ENCODE measurements around the gene DUSP12. TPM values are rescaled to one million over a fixed set of nuclear protein-coding genes. Genes with fewer than 3 reads are reported as not detected.

The DUSP12 gene
- total and polyA plus RNA-seq, 4 donors, result 15.0 to 60.1 (median 23.2) TPM

DNA sequence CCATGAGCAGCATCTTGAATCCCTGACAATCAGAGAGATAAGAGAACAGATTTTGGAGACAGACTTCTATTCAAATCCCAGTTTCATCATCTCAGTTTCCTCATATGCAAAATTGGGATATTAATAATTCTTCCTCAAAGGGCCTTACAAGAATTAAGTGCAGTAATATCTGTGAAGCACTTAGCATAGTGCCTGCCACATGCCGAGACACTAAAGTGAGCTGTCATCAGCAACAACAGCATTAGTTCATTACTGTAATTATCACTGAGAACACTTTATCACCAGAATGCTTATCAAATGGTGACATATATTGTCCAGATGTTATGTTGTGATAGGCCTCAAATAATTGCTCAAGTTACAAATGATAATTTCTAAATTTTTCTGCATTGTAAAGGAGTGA lies 29.2 kb upstream of the DUSP12 start:
- ATAC-seq (ENCODE audit: insufficient read depth, low FRiP score), result no peak
- Histone ChIP-seq H3K9ac (ENCODE audit: insufficient read depth in 1 of 2, low read length in 2 of 2) (no peak overlapping the region), H3K27me3 (ENCODE audit: control insufficient read depth in 3 of 3, insufficient read depth in 3 of 3, low read length in 2 of 3) (peaks cover 0 to 5% (median 2%) of the 10 kb centered on the region in 3 donors), H3K36me3 (ENCODE audit: control insufficient read depth in 4 of 4, insufficient read depth in 4 of 4, low read length in 4 of 4) (no peaks in the 10 kb centered on the region), H3K4me1 (ENCODE audit: control insufficient read depth in 5 of 5, insufficient read depth in 5 of 5, low read length in 5 of 5) (peaks cover 0 to 5% (median 0%) of the 10 kb centered on the region in 5 donors), H3K27ac (ENCODE audit: low read depth in 1 of 2, low read length in 1 of 2) (no peak overlapping the region), H3K4me3 (no peak overlapping the region), H3K9me3 (ENCODE audit: control insufficient read depth in 4 of 4, insufficient read depth in 3 of 4, low read length in 3 of 4) (peaks cover 0 to 2% (median 0%) of the 10 kb centered on the region in 4 donors)
- TF ChIP-seq, protein P1, sequence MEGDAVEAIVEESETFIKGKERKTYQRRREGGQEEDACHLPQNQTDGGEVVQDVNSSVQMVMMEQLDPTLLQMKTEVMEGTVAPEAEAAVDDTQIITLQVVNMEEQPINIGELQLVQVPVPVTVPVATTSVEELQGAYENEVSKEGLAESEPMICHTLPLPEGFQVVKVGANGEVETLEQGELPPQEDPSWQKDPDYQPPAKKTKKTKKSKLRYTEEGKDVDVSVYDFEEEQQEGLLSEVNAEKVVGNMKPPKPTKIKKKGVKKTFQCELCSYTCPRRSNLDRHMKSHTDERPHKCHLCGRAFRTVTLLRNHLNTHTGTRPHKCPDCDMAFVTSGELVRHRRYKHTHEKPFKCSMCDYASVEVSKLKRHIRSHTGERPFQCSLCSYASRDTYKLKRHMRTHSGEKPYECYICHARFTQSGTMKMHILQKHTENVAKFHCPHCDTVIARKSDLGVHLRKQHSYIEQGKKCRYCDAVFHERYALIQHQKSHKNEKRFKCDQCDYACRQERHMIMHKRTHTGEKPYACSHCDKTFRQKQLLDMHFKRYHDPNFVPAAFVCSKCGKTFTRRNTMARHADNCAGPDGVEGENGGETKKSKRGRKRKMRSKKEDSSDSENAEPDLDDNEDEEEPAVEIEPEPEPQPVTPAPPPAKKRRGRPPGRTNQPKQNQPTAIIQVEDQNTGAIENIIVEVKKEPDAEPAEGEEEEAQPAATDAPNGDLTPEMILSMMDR (IDR thresholded peaks at IDR 0.05; ENCODE audit: control extremely low read depth, extremely low read depth), result no peak
- WGBS, 2 donors, result 72 to 91% methylated on average over 1 of the region's 1 CpG
- DNase-seq, result no peak

DNA sequence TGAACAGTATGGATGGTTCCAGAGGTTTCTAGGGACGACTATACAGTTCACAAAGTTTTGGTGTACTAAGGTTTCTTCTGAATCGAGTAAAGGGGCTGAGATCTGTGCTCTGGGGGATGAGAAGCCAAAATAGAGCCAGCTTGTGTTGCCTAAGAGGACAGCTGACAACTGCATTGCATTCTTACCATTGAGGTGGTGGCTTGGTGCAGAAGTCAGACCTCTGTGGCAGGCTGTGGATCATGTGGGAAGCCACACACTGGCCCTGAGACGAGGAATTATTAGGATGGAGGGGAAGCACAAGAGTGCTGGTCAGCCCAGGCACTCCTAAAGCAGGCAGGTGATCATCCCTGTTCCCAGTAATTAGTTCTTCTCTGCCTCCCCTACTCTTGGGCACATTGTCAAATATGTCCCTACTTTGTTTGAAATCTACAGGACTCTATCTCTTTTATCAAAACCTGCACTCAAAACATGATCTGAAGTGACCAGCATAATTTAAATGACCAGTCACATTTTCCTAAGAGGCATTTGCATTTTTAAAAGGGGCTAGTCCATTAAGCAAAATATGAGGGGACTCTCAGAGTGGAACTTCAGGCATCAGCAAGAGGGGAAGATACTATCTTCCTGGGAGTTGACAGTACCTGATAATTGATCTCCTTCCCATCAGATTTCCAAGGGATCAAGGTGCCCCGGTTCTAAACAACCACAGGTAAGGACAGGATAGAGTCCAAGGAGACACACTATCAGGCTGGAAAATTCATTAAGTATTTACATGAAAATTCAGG lies 28.4 kb upstream of the DUSP12 start, which contains the start of gene FCRLB:
FCRLB (plus strand) TSS at position 589 of the 782 bp plus-strand sequence. CDS start 1,129 bp downstream, outside the sequence.
- peaks cover 0 to 6% (median 0%) of the 10 kb centered on the region in 5 donors for H3K4me1 ChIP-seq (ENCODE audit: control insufficient read depth in 5 of 5, insufficient read depth in 5 of 5, low read length in 5 of 5)
- TF ChIP-seq, protein P1 (IDR thresholded peaks at IDR 0.05; ENCODE audit: control extremely low read depth, extremely low read depth), result no peak

DNA sequence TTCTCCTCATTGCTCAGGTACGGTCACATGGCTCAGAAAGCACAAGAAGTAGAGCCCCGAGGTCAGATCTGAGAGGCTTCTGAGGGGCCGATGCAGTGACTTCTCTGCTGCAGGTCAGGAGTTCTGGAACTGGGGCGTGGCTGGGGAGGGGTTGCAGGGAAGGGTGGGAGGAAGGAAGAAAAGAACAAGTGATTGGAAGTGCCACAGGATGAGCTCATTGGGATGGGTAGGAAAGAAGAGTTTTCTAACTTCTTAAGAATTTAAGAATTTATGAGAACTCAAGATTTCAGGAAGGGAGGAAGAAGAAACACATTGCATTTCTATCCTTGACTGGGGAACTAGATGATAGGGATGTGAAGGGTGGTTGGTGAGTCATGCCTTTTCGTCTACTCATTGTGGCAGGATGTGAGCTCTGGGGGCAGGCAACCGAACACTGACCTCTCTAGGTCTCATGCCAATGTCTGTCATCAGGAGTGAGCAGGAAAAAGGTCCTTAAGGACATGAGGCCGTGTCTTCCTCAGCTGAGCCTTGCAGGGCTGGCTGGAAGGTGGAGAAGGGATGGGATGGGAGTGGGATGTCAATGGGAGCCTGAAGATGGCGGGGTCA lies 27.7 kb upstream of the DUSP12 start:
- DNase-seq (no peak), ATAC-seq (ENCODE audit: insufficient read depth, low FRiP score) (no peak)

More for the DNA sequence above, 28.4 kb upstream of the DUSP12 start, which contains the start of gene FCRLB:
- Histone ChIP-seq H3K27me3 (ENCODE audit: control insufficient read depth in 3 of 3, insufficient read depth in 3 of 3, low read length in 2 of 3) (peaks cover 0 to 2% (median 1%) of the 10 kb centered on the region in 3 donors), H3K9me3 (ENCODE audit: control insufficient read depth in 4 of 4, insufficient read depth in 3 of 4, low read length in 3 of 4) (peaks cover 0 to 2% (median 0%) of the 10 kb centered on the region in 4 donors), H3K4me3 (no peak within 1 kb of the TSS), H3K36me3 (ENCODE audit: control insufficient read depth in 4 of 4, insufficient read depth in 4 of 4, low read length in 4 of 4) (no peaks in the 10 kb centered on the region), H3K27ac (ENCODE audit: low read depth in 1 of 2, low read length in 1 of 2) (no peak within 1 kb of the TSS), H3K9ac (ENCODE audit: insufficient read depth in 1 of 2, low read length in 2 of 2) (no peak within 1 kb of the TSS)
- WGBS, 2 donors, result 32 to 33% methylated on average over 4 of the region's 4 CpGs
- DNase-seq, result no peak
- ATAC-seq (ENCODE audit: insufficient read depth, low FRiP score), result no peak

More for the DNA sequence above, 27.7 kb upstream of the DUSP12 start:
- H3K36me3 ChIP-seq (ENCODE audit: control insufficient read depth in 4 of 4, insufficient read depth in 4 of 4, low read length in 4 of 4), result no peaks in the 10 kb centered on the region
- H3K9ac ChIP-seq (ENCODE audit: insufficient read depth in 1 of 2, low read length in 2 of 2), result no peak overlapping the region
- TF ChIP-seq, protein P1 (IDR thresholded peaks at IDR 0.05; ENCODE audit: control extremely low read depth, extremely low read depth), result no peak
- H3K27ac ChIP-seq (ENCODE audit: low read depth in 1 of 2, low read length in 1 of 2), result no peak overlapping the region
- 54 to 55% methylated on average over 8 of the region's 8 CpGs for WGBS, 2 donors
- H3K9me3 ChIP-seq (ENCODE audit: control insufficient read depth in 4 of 4, insufficient read depth in 3 of 4, low read length in 3 of 4), result peaks cover 0 to 2% (median 0%) of the 10 kb centered on the region in 4 donors
- peaks cover 0 to 2% (median 0%) of the 10 kb centered on the region in 3 donors for H3K27me3 ChIP-seq (ENCODE audit: control insufficient read depth in 3 of 3, insufficient read depth in 3 of 3, low read length in 2 of 3)
- H3K4me3 ChIP-seq, result no peak overlapping the region
- peaks cover 0 to 9% (median 0%) of the 10 kb centered on the region in 5 donors for H3K4me1 ChIP-seq (ENCODE audit: control insufficient read depth in 5 of 5, insufficient read depth in 5 of 5, low read length in 5 of 5)

All from lung (tissue), 12 donors.